GM12891 (cell line): Measurements from ENCODE around the gene GCNA.

ENCODE experiments used
- POLR2A ChIP-seq: IDR thresholded peaks from 2 replicates; pipeline ENCODE4 v1.6.1; 2011; ENCODE audit warnings: low read depth, low read length, control low read depth
- POLR2AphosphoS5 ChIP-seq: IDR thresholded peaks from 2 replicates; pipeline ENCODE4 v1.6.1; 2011; ENCODE audit warnings: low read depth, low read length, control low read depth
- SPI1 ChIP-seq: IDR thresholded peaks from 2 replicates; pipeline ENCODE4 v1.6.1; 2011; ENCODE audit warnings: low read depth, low read length, control low read depth
- TAF1 ChIP-seq: IDR thresholded peaks from 2 replicates; pipeline ENCODE4 v1.6.1; 2011; ENCODE audit warnings: low read depth, low read length, control low read depth

DNA sequence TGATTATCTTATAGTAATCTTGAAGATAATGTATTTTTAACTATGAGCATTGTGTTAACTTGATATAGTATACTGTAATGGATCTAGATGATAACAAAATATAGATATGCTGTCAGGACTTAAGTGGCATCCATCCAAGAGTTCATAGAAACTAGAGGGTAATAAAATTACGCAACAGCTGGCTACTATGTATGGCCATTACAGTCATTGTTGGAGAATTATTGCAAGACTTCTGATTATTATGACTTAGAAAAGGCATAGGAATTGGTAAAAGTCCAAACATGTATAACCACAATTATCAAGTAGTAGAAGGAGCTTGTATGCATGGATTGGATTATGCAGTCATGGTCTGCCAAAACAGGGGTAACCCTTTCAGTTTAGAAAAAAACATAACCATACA lies 35.8 kb upstream of the GCNA start:
- TF ChIP-seq POLR2AphosphoS5 = no peak
- TF ChIP-seq POLR2A = no peak
- TF ChIP-seq TAF1 = no peak
- no peak for TF ChIP-seq SPI1
